ENCODE measurements around the gene MBOAT2. TPM values are rescaled to one million over a fixed set of nuclear protein-coding genes. Genes with fewer than 3 reads are reported as not detected.

Gene MBOAT2
- total RNA-seq, 3 donors from 2014 or later (not counting 1 experiment from before 2014, with no cell fraction given), result 2.9 to 18.4 (median 4.2) TPM

DNA sequence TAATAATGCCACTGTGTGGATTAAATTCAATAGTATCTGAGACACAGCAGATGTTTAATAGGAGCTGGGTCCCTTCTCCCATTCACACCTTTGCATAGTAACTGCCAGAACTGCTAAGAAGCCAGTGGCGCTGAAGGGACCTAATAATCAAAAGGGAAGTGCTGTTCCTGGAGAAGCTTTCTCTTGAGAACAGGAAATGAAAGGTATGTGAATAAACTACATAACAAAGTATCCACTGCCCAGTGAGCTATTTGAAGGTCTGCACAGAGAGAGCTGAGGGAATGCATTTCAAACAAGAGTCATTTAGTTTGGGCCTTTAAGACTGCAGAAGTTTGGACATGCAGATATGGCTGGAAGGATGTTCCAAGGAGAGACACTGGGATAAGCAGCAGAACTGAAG, 110.0 kb downstream of the MBOAT2 start:
- no peaks in the 10 kb centered on the region for H3K9me3 Mint-ChIP-seq

DNA sequence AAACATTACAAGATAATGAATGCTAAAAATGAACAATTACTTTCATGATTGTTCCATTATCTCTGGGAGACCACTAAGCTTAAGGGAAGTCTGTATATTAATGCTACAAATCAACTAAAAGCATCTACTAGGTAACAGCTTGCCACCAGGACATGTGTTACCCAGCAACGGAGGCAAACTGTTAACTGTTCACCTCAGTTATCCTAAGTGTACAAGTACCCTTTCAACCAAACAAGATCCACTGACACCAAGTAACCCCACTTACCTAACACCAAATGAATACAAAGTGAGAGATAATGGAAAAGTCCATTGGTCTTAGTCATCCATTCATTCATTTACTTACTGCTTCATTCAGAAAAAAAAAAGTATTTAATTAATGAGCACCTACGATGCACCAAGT, 111.4 kb downstream of the MBOAT2 start:
- Histone ChIP-seq H3K36me3 (ENCODE audit: control insufficient read depth, insufficient read depth, low read length) (no peaks in the 10 kb centered on the region), H3K4me1 (ENCODE audit: control insufficient read depth, insufficient read depth, low read length) (no peaks in the 10 kb centered on the region), H3K27me3 (ENCODE audit: control insufficient read depth, insufficient read depth, low read length) (no peaks in the 10 kb centered on the region), H3K4me3 (ENCODE audit: low read length) (no peak overlapping the region), H3K27ac (ENCODE audit: low read length) (no peak overlapping the region), H3K9me3 (ENCODE audit: control insufficient read depth, insufficient read depth, low read length) (no peaks in the 10 kb centered on the region)
- intact Hi-C loops (cut with micrococcal nuclease), result no loop called here
- Mint-ChIP-seq H3K9me3 (no peaks in the 10 kb centered on the region), H3K4me3 (no peak overlapping the region), H3K4me1 (no peaks in the 10 kb centered on the region), H3K36me3 (no peaks in the 10 kb centered on the region), H3K27ac (no peak overlapping the region), H3K27me3 (ENCODE audit: low read depth in 2 of 2) (peaks cover 0 to 1% of the 10 kb centered on the region in 2 donors)
- WGBS (ENCODE audit: insufficient coverage), result 78% methylated on average over 1 of the region's 2 CpGs
- TF ChIP-seq, protein P1, sequence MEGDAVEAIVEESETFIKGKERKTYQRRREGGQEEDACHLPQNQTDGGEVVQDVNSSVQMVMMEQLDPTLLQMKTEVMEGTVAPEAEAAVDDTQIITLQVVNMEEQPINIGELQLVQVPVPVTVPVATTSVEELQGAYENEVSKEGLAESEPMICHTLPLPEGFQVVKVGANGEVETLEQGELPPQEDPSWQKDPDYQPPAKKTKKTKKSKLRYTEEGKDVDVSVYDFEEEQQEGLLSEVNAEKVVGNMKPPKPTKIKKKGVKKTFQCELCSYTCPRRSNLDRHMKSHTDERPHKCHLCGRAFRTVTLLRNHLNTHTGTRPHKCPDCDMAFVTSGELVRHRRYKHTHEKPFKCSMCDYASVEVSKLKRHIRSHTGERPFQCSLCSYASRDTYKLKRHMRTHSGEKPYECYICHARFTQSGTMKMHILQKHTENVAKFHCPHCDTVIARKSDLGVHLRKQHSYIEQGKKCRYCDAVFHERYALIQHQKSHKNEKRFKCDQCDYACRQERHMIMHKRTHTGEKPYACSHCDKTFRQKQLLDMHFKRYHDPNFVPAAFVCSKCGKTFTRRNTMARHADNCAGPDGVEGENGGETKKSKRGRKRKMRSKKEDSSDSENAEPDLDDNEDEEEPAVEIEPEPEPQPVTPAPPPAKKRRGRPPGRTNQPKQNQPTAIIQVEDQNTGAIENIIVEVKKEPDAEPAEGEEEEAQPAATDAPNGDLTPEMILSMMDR (IDR thresholded peaks at IDR 0.05), result no peak
- ATAC-seq (no peak), DNase-seq (no peak)

More for the DNA sequence above, 110.0 kb downstream of the MBOAT2 start:
- TF ChIP-seq, protein P1 (IDR thresholded peaks at IDR 0.05), result no peak
- H3K4me3 Mint-ChIP-seq, result no peak overlapping the region
- no peaks in the 10 kb centered on the region for H3K4me1 Mint-ChIP-seq
- H3K27ac Mint-ChIP-seq, result no peak overlapping the region
- ATAC-seq (no peak), DNase-seq (no peak)
- Histone ChIP-seq H3K9me3 (ENCODE audit: control insufficient read depth, insufficient read depth, low read length) (no peaks in the 10 kb centered on the region), H3K27ac (ENCODE audit: low read length) (no peak overlapping the region), H3K4me3 (ENCODE audit: low read length) (no peak overlapping the region), H3K27me3 (ENCODE audit: control insufficient read depth, insufficient read depth, low read length) (no peaks in the 10 kb centered on the region), H3K4me1 (ENCODE audit: control insufficient read depth, insufficient read depth, low read length) (no peaks in the 10 kb centered on the region), H3K36me3 (ENCODE audit: control insufficient read depth, insufficient read depth, low read length) (no peaks in the 10 kb centered on the region)
- intact Hi-C loops (cut with micrococcal nuclease), result no loop called here
- H3K27me3 Mint-ChIP-seq (ENCODE audit: low read depth in 2 of 2), result peaks cover 0 to 2% of the 10 kb centered on the region in 2 donors
- WGBS (ENCODE audit: insufficient coverage), result 100% methylated on average over 1 of the region's 1 CpG
- H3K36me3 Mint-ChIP-seq, result no peaks in the 10 kb centered on the region

DNA sequence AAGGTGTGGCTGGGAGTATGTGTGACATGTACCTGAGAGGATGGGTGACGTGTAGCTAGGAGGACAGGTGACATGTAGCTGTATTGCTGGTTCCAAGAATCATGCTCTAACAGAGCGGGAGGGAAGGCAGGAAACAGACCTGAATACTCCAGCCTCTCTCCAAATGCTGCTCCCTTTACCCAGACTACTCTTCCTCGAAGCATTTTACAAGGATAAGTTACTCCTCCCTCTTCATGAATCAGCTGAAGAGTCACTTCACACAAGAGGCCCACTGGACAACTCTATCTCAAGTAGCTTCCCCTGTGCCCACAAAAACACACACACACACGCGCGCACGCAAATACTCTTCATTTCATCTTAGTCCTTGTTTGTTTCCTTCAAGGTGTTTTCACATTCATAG, 113.5 kb downstream of the MBOAT2 start:
- 96% methylated on average over 7 of the region's 7 CpGs for WGBS (ENCODE audit: insufficient coverage)
- H3K27ac ChIP-seq (ENCODE audit: low read length), result no peak overlapping the region
- H3K4me3 ChIP-seq (ENCODE audit: low read length), result no peak overlapping the region

DNA sequence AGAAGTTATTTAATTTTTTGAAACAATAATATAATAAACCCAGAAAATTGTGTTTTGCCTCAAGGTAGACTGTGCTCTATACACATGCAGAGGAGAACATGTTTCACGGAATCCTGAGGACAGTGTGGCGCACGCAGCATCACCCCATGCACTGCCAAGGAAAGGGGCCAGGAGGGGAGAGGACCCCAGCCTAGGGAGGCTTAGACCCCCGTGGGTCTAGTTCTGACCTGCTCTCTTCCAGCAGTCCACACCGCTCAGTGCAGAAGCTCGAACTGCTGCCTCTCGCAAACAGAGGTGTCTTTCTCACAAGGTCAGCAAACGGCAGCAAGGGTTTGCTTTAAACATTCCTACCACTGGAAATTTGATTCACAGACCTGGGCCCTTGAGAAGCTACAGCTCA, 114.5 kb downstream of the MBOAT2 start:
- TF ChIP-seq, protein P1 (IDR thresholded peaks at IDR 0.05), result no peak
- ATAC-seq (no peak), DNase-seq (no peak)
- WGBS (ENCODE audit: insufficient coverage), result 96% methylated on average over 8 of the region's 8 CpGs
- Histone ChIP-seq H3K4me3 (ENCODE audit: low read length) (no peak overlapping the region), H3K27ac (ENCODE audit: low read length) (no peak overlapping the region), H3K9me3 (ENCODE audit: control insufficient read depth, insufficient read depth, low read length) (no peaks in the 10 kb centered on the region), H3K27me3 (ENCODE audit: control insufficient read depth, insufficient read depth, low read length) (no peaks in the 10 kb centered on the region), H3K36me3 (ENCODE audit: control insufficient read depth, insufficient read depth, low read length) (no peaks in the 10 kb centered on the region), H3K4me1 (ENCODE audit: control insufficient read depth, insufficient read depth, low read length) (no peaks in the 10 kb centered on the region)
- Mint-ChIP-seq H3K27ac (no peak overlapping the region), H3K36me3 (no peaks in the 10 kb centered on the region), H3K27me3 (ENCODE audit: low read depth in 2 of 2) (no peaks in the 10 kb centered on the region), H3K9me3 (no peaks in the 10 kb centered on the region), H3K4me3 (no peak overlapping the region), H3K4me1 (no peaks in the 10 kb centered on the region)
- intact Hi-C loops (cut with micrococcal nuclease), result no loop called here

More for the DNA sequence above, 113.5 kb downstream of the MBOAT2 start:
- DNase-seq, result no peak
- no peaks in the 10 kb centered on the region for H3K27me3 Mint-ChIP-seq (ENCODE audit: low read depth in 2 of 2)
- H3K4me3 Mint-ChIP-seq, result no peak overlapping the region
- TF ChIP-seq, protein P1 (IDR thresholded peaks at IDR 0.05), result no peak
- no peaks in the 10 kb centered on the region for H3K9me3 Mint-ChIP-seq
- no peak overlapping the region for H3K27ac Mint-ChIP-seq
- ATAC-seq, result no peak
- no peaks in the 10 kb centered on the region for H3K36me3 ChIP-seq (ENCODE audit: control insufficient read depth, insufficient read depth, low read length)
- H3K4me1 Mint-ChIP-seq, result no peaks in the 10 kb centered on the region
- no peaks in the 10 kb centered on the region for H3K4me1 ChIP-seq (ENCODE audit: control insufficient read depth, insufficient read depth, low read length)
- H3K27me3 ChIP-seq (ENCODE audit: control insufficient read depth, insufficient read depth, low read length), result no peaks in the 10 kb centered on the region
- intact Hi-C loops (cut with micrococcal nuclease), result no loop called here
- H3K9me3 ChIP-seq (ENCODE audit: control insufficient read depth, insufficient read depth, low read length), result no peaks in the 10 kb centered on the region
- H3K36me3 Mint-ChIP-seq, result no peaks in the 10 kb centered on the region
